Panc1 (cell line): Measurements from ENCODE around the gene MYL3. TPM values are rescaled to one million over a fixed set of nuclear protein-coding genes. Genes with fewer than 3 reads are reported as not detected.

Experiments
- ATAC-seq: fragments of 200-7000 bp; cut with Tn5 transposase; 2 replicates; pipeline ENCODE4 v1.9.1; 2020; ENCODE audit warnings: mild to moderate bottlenecking, moderate library complexity
- BruUV-seq: library from RNA; stranded (reverse); fragments of 400-500 nt; replicated peaks from 2 replicates; lab custom pipeline; 2021; lab: Mats Ljungman, UMichigan
- CTCF ChIA-PET: fragments of 300-600 bp; sonication (Branson Sonifier 250); formaldehyde crosslinking; loops from one replicate; lab custom pipeline; 2022; ENCODE audit warnings: antibody characterized with exemption; lab: Charles Lee
- POLR2A ChIA-PET: fragments of 300-600 bp; sonication (Branson Sonifier 250); formaldehyde crosslinking; loops from one replicate; lab custom pipeline; 2022; ENCODE audit warnings: antibody characterized with exemption; lab: Charles Lee
- DNase-seq: peaks from one replicate; pipeline ENCODE4 v3.0.0-alpha.2; 2010; ENCODE audit warnings: low read depth, low spot score
- H3K27ac ChIP-seq: 2 replicates; pipeline ENCODE4 v1.5.1; 2011; ENCODE audit warnings: mild to moderate bottlenecking, low read length, inconsistent platforms
- H3K27me3 ChIP-seq: fragments of 200-500 bp; sonication (Bioruptor generic); 2 replicates; pipeline ENCODE4 v1.6.0; 2014; ENCODE audit warnings: low read length, inconsistent platforms; ENCODE audit not compliant: control insufficient read depth, insufficient read depth
- H3K36me3 ChIP-seq: fragments of 200-500 bp; sonication (Bioruptor generic); 2 replicates; pipeline ENCODE4 v1.5.1; 2014; ENCODE audit warnings: inconsistent platforms, mild to moderate bottlenecking, low read length, moderate library complexity; ENCODE audit not compliant: control insufficient read depth, insufficient read depth
- H3K4me1 ChIP-seq: 2 replicates; pipeline ENCODE4 v1.5.1; 2011; ENCODE audit warnings: inconsistent platforms, mild to moderate bottlenecking, low read length, moderate library complexity; ENCODE audit not compliant: control insufficient read depth, insufficient read depth
- H3K4me3 ChIP-seq, 2 experiments: 2 replicates each; pipeline ENCODE4 v1.5.1; 2011 to 2012; ENCODE audit warnings: low read depth in 2 of 2, low read length in 2 of 2, mild to moderate bottlenecking in 2 of 2, inconsistent platforms in 1 of 2, moderate library complexity in 1 of 2
- H3K9me3 ChIP-seq: fragments of 200-500 bp; sonication (Bioruptor generic); 2 replicates; pipeline ENCODE4 v1.5.1; 2014; ENCODE audit warnings: low read depth, mild to moderate bottlenecking, inconsistent platforms, low read length, moderate library complexity; ENCODE audit not compliant: control insufficient read depth, insufficient read depth
- CTCF ChIP-seq: fragments of 450-650 bp; IDR thresholded peaks from 2 replicates; pipeline ENCODE4 v1.5.1; 2017; ENCODE audit warnings: mild to moderate bottlenecking
- POLR2AphosphoS5 ChIP-seq: IDR thresholded peaks from 2 replicates; pipeline ENCODE4 v1.6.1; 2012; ENCODE audit warnings: mild to moderate bottlenecking, low read depth, low read length, moderate library complexity
- REST ChIP-seq, 2 experiments: IDR thresholded peaks; 2 replicates each; pipeline ENCODE4 v1.6.1; 2011 to 2012; ENCODE audit warnings: low read depth in 2 of 2, control low read depth in 1 of 2, low read length in 1 of 2, mild to moderate bottlenecking in 1 of 2, moderate library complexity in 1 of 2; ENCODE audit not compliant: insufficient read depth in 1 of 2
- in situ Hi-C: cut with HindIII; loops from 2 replicates; pipeline ENCODE4 v1.10.0; 2016; ENCODE audit warnings: low sequenced_read_pairs, low pct_unique_long_range_greater_than_20kb
- intact Hi-C: fragments of 100-400 bp; cut with micrococcal nuclease; formaldehyde crosslinking; loops from one replicate; pipeline ENCODE4 v1.10.0; 2022; ENCODE audit not compliant: unreplicated experiment
- total RNA-seq: library from RNA; stranded (reverse); gene quantifications from one replicate; pipeline ENCODE4 v1.2.1, GENCODE V29; 2021; ENCODE audit not compliant: unreplicated experiment

The MYL3 gene
- total RNA-seq, 1 experiment from 2014 or later, result not detected

GRCh38 chr3:46890132-46890531 is 26.9 kb upstream of the MYL3 start:
- intact Hi-C loops (no loop called here), in situ Hi-C loops (no loop called here)
- Histone ChIP-seq H3K4me1 (peaks cover 3% of the 10 kb centered on the region; the same call in 1 of the 2 replicates), H3K4me3 (no peak overlapping the region), H3K27me3 (no peaks in the 10 kb centered on the region), H3K27ac (no peak overlapping the region), H3K36me3 (no peaks in the 10 kb centered on the region), H3K9me3 (no peaks in the 10 kb centered on the region)
- BruUV-seq, result no TSS peak
- POLR2A ChIA-PET, result no interaction called here
- TF ChIP-seq POLR2AphosphoS5, result no peak
- CTCF ChIA-PET, result no interaction called here
- DNase-seq (no peak), ATAC-seq (no peak)

GRCh38 chr3:46889381-46890110 is 26.3 kb upstream of the MYL3 start:
- CTCF ChIA-PET, result no interaction called here
- POLR2A ChIA-PET, result no interaction called here

More at GRCh38 chr3:46889381-46890110, 26.3 kb upstream of the MYL3 start:
- Histone ChIP-seq H3K9me3 (no peaks in the 10 kb centered on the region), H3K4me1 (peaks cover 3% of the 10 kb centered on the region; the same call in 1 of the 2 replicates), H3K4me3 (no peak overlapping the region), H3K27me3 (no peaks in the 10 kb centered on the region), H3K27ac (no peak overlapping the region), H3K36me3 (no peaks in the 10 kb centered on the region)
- intact Hi-C loops (no loop called here), in situ Hi-C loops (no loop called here)
- DNase-seq (no peak), ATAC-seq (no peak)
- TF ChIP-seq CTCF (no peak), POLR2AphosphoS5 (no peak), REST (IDR thresholded peaks at IDR 0.05; ENCODE audit: insufficient read depth in 1 of 2, low read depth in 2 of 2, low read length in 1 of 2) (no peak)
- no TSS peak for BruUV-seq
